H9 (cell line): Measurements from ENCODE around the gene VAV3. TPM values are rescaled to one million over a fixed set of nuclear protein-coding genes. Genes with fewer than 3 reads are reported as not detected.

Experiments
- DNase-seq: peaks from one replicate; pipeline ENCODE4 v3.0.0-alpha.2; 2017
- H2AFZ ChIP-seq: one replicate; pipeline ENCODE4 v1.6.1; 2013; ENCODE audit warnings: mild to moderate bottlenecking, low read length, control low read depth, moderate library complexity
- H2AK5ac ChIP-seq: 2 replicates; pipeline ENCODE4 v1.6.1; 2013; ENCODE audit warnings: low read length, control low read depth, mixed read lengths; ENCODE audit not compliant: insufficient read length
- H2BK120ac ChIP-seq: one replicate; pipeline ENCODE4 v1.6.1; 2013; ENCODE audit warnings: low read depth, mild to moderate bottlenecking, low read length, control low read depth, inconsistent platforms; ENCODE audit not compliant: poor library complexity, severe bottlenecking
- H2BK12ac ChIP-seq: 2 replicates; pipeline ENCODE4 v1.6.1; 2013; ENCODE audit warnings: low read length, control low read depth, mixed read lengths, low read depth; ENCODE audit not compliant: insufficient read length
- H2BK15ac ChIP-seq: 2 replicates; pipeline ENCODE4 v1.6.1; 2013; ENCODE audit warnings: low read depth, low read length, control low read depth
- H2BK20ac ChIP-seq: one replicate; pipeline ENCODE4 v1.6.1; 2013; ENCODE audit warnings: low read depth, mild to moderate bottlenecking, low read length, control low read depth, inconsistent platforms; ENCODE audit not compliant: poor library complexity, severe bottlenecking
- H2BK5ac ChIP-seq: 2 replicates; pipeline ENCODE4 v1.6.1; 2013; ENCODE audit warnings: low read length, control low read depth, mixed read lengths; ENCODE audit not compliant: insufficient read length
- H3K14ac ChIP-seq: 2 replicates; pipeline ENCODE4 v1.6.1; 2013; ENCODE audit warnings: low read length, control low read depth; ENCODE audit not compliant: insufficient read depth
- H3K18ac ChIP-seq: 2 replicates; pipeline ENCODE4 v1.6.1; 2013; ENCODE audit warnings: low read depth, mild to moderate bottlenecking, mixed read lengths, low read length, control low read depth; ENCODE audit not compliant: insufficient read length
- H3K23ac ChIP-seq: 2 replicates; pipeline ENCODE4 v1.6.1; 2013; ENCODE audit warnings: low read length, control low read depth, mixed read lengths, low read depth; ENCODE audit not compliant: insufficient read length
- H3K23me2 ChIP-seq: 2 replicates; pipeline ENCODE4 v1.6.1; 2013; ENCODE audit warnings: low read depth, mild to moderate bottlenecking, mixed read lengths, low read length, control low read depth; ENCODE audit not compliant: insufficient read length, poor library complexity, severe bottlenecking
- H3K27ac ChIP-seq: 2 replicates; pipeline ENCODE4 v1.5.1; 2013; ENCODE audit warnings: low read length, control low read depth, mixed read lengths, low read depth; ENCODE audit not compliant: insufficient read length
- H3K27me3 ChIP-seq: 2 replicates; pipeline ENCODE4 v1.6.1; 2013; ENCODE audit warnings: low read length, control low read depth, inconsistent platforms; ENCODE audit not compliant: insufficient read depth
- H3K4ac ChIP-seq: 2 replicates; pipeline ENCODE4 v1.6.1; 2013; ENCODE audit warnings: low read depth, mild to moderate bottlenecking, control low read depth, inconsistent platforms, low read length, moderate library complexity
- H3K4me1 ChIP-seq: 2 replicates; pipeline ENCODE4 v1.6.1; 2013; ENCODE audit warnings: low read length, control low read depth, inconsistent platforms; ENCODE audit not compliant: insufficient read depth
- H3K4me2 ChIP-seq: 2 replicates; pipeline ENCODE4 v1.6.1; 2013; ENCODE audit warnings: low read length, control low read depth, mixed read lengths; ENCODE audit not compliant: insufficient read length, insufficient read depth
- H3K56ac ChIP-seq: 2 replicates; pipeline ENCODE4 v1.6.1; 2013; ENCODE audit warnings: low read depth, mild to moderate bottlenecking, mixed read lengths, low read length, control low read depth; ENCODE audit not compliant: insufficient read length
- H3K79me1 ChIP-seq: 2 replicates; pipeline ENCODE4 v1.6.1; 2013; ENCODE audit warnings: low read depth, mild to moderate bottlenecking, moderate library complexity, low read length, control low read depth, inconsistent platforms; ENCODE audit not compliant: insufficient read depth, poor library complexity, severe bottlenecking
- H3K79me2 ChIP-seq: 2 replicates; pipeline ENCODE4 v1.6.1; 2013; ENCODE audit warnings: low read length, control low read depth, inconsistent platforms; ENCODE audit not compliant: insufficient read depth
- H3K9ac ChIP-seq: 2 replicates; pipeline ENCODE4 v1.6.1; 2013; ENCODE audit warnings: low read length, control low read depth, mixed read lengths; ENCODE audit not compliant: insufficient read length; ENCODE audit errors: extremely low read depth
- H3K9me3 ChIP-seq: one replicate; pipeline ENCODE4 v1.6.1; 2013; ENCODE audit warnings: low read depth, low read length, inconsistent platforms; ENCODE audit not compliant: control insufficient read depth
- H3T11ph ChIP-seq: one replicate; pipeline ENCODE4 v1.6.1; 2013; ENCODE audit warnings: mild to moderate bottlenecking, low read length, control low read depth, inconsistent platforms
- H4K20me1 ChIP-seq: one replicate; pipeline ENCODE4 v1.6.1; 2013; ENCODE audit not compliant: control insufficient read depth, insufficient read length, insufficient read depth
- H4K5ac ChIP-seq: 2 replicates; pipeline ENCODE4 v1.6.1; 2013; ENCODE audit warnings: low read depth, mild to moderate bottlenecking, mixed read lengths, low read length, control low read depth; ENCODE audit not compliant: insufficient read length
- H4K8ac ChIP-seq: replicated peaks from 2 replicates; pipeline ENCODE4 v1.6.1; 2013; ENCODE audit warnings: low read length, control low read depth, mixed read lengths, low read depth; ENCODE audit not compliant: insufficient read length
- H4K91ac ChIP-seq: 2 replicates; pipeline ENCODE4 v1.6.1; 2013; ENCODE audit warnings: low read depth, mild to moderate bottlenecking, moderate library complexity, mixed read lengths, low read length, control low read depth; ENCODE audit not compliant: insufficient read length
- H3K27ac Mint-ChIP-seq, 3 experiments: 2 replicates in 2 of 3; 3 replicates in 1 of 3; pipeline ENCODE4 v1.8.0; 2020 to 2021; ENCODE audit warnings: mixed read lengths in 3 of 3, mild to moderate bottlenecking in 1 of 3, moderate library complexity in 1 of 3
- H3K27me3 Mint-ChIP-seq: 2 replicates; pipeline ENCODE4 v1.8.0; 2021; ENCODE audit warnings: low read depth, mild to moderate bottlenecking, moderate library complexity, mixed read lengths
- H3K36me3 Mint-ChIP-seq, 3 experiments: 2 replicates in 2 of 3; 3 replicates in 1 of 3; pipeline ENCODE4 v1.8.0; 2020 to 2021; ENCODE audit warnings: low read depth in 3 of 3, mixed read lengths in 3 of 3; ENCODE audit not compliant: insufficient read depth in 1 of 3
- H3K4me1 Mint-ChIP-seq, 2 experiments: 2 replicates each; pipeline ENCODE4 v1.8.0; 2020; ENCODE audit warnings: mixed read lengths in 2 of 2
- H3K4me3 Mint-ChIP-seq, 2 experiments: 2 replicates in 1 of 2; 3 replicates in 1 of 2; pipeline ENCODE4 v1.8.0; 2020 to 2021; ENCODE audit warnings: mild to moderate bottlenecking in 2 of 2, mixed read lengths in 2 of 2, moderate library complexity in 1 of 2
- H3K9me3 Mint-ChIP-seq, 2 experiments: 2 replicates in 1 of 2; 3 replicates in 1 of 2; pipeline ENCODE4 v1.8.0; 2020; ENCODE audit warnings: mild to moderate bottlenecking in 2 of 2, mixed read lengths in 2 of 2, moderate library complexity in 1 of 2
- CTCF ChIP-seq: fragments of 200-600 bp; sonication (generic); conservative IDR thresholded peaks from 3 replicates; pipeline ENCODE4 v1.8.0; 2021; ENCODE audit warnings: antibody characterized with exemption, mild to moderate bottlenecking
- WGBS: extraction: QIAGEN DNeasy Blood & Tissue Kit; methylation state at CpG from one replicate; pipeline ENCODE4 v1.1.7; 2013; ENCODE audit warnings: missing lambda C conversion rate, low lambda C conversion rate, mixed read lengths; ENCODE audit not compliant: insufficient read length; ENCODE audit errors: extremely low coverage; 5-methylcytosine and 5-hydroxymethylcytosine counted together
- total RNA-seq: library from RNA; stranded (reverse); gene quantifications from 2 replicates; pipeline ENCODE4 v1.2.1, GENCODE V29; 2021

VAV3 gene
- total RNA-seq, 1 experiment from 2014 or later: 5.1 TPM

- no peaks in the 10 kb centered on the region for H3K27me3 Mint-ChIP-seq
- Histone ChIP-seq H3T11ph (no peak overlapping the region), H3K4me1 (no peaks in the 10 kb centered on the region; the same call in 1 of the 2 replicates), H3K23me2 (no peaks in the 10 kb centered on the region), H3K4me2 (no peak overlapping the region), H3K79me1 (no peaks in the 10 kb centered on the region), H3K27me3 (no peaks in the 10 kb centered on the region), H2BK15ac (no peak overlapping the region), H3K4ac (no peak overlapping the region), H3K79me2 (no peaks in the 10 kb centered on the region), H3K9ac (no peak overlapping the region), H3K9me3 (peaks cover 5% of the 10 kb centered on the region), H2AFZ (no peak overlapping the region), H3K18ac (no peak overlapping the region), H3K14ac (no peak overlapping the region), H2AK5ac (no peak overlapping the region), H4K20me1 (no peaks in the 10 kb centered on the region), H4K8ac (no peak overlapping the region), H4K91ac (no peak overlapping the region), H3K23ac (no peak overlapping the region), H4K5ac (no peak overlapping the region), H2BK12ac (no peak overlapping the region), H2BK120ac (no peak overlapping the region), H3K27ac (no peak overlapping the region), H2BK5ac (no peak overlapping the region), H2BK20ac (no peak overlapping the region), H3K56ac (no peak overlapping the region)
- H3K27ac Mint-ChIP-seq: no peak overlapping the region
- no peak for DNase-seq
- peaks cover 12 to 14% of the 10 kb centered on the region in 2 experiments for H3K4me1 Mint-ChIP-seq
- no peak overlapping the region for H3K4me3 Mint-ChIP-seq
- H3K36me3 Mint-ChIP-seq: peaks cover 0 to 2% (median 0%) of the 10 kb centered on the region in 3 experiments; a peak in 1 of 7 replicates
- no CpG with 5 or more reads among the region's 2 CpGs for WGBS
- H3K9me3 Mint-ChIP-seq: peaks cover 0 to 2% of the 10 kb centered on the region in 2 experiments; a peak in 2 of 5 replicates
- TF ChIP-seq CTCF: no peak
Observed at GRCh38 chr1:107678993-107679392, 286.0 kb downstream of the VAV3 start.
